OCI-M2 (cell line): Measurements from ENCODE around the gene NOTCH1.

Experiments
- DNase-seq: peaks from one replicate; lab custom pipeline; 2025; ENCODE audit not compliant: unreplicated experiment; lab: John Stamatoyannopoulos, UW

The NOTCH1 gene

GRCh38 chr9:136518623-136519022, 27.2 kb downstream of the NOTCH1 start:
- no peak for DNase-seq

- no peak for DNase-seq
These were observed 27.9 kb downstream of the NOTCH1 start for GRCh38 chr9:136517950-136518349.

GRCh38 chr9:136517012-136517743, 28.7 kb downstream of the NOTCH1 start:
- no peak for DNase-seq

GRCh38 chr9:136516191-136516654, 29.6 kb downstream of the NOTCH1 start:
- no peak for DNase-seq

GRCh38 chr9:136515276-136515675, 30.6 kb downstream of the NOTCH1 start:
- no peak for DNase-seq

- DNase-seq: no peak
These were observed 31.7 kb downstream of the NOTCH1 start for GRCh38 chr9:136514022-136514714.

- DNase-seq: no peak
These were observed 32.7 kb downstream of the NOTCH1 start for GRCh38 chr9:136513191-136513590.

GRCh38 chr9:136512651-136513071, 33.2 kb downstream of the NOTCH1 start:
- no peak for DNase-seq

- no peak for DNase-seq
These were observed 33.9 kb downstream of the NOTCH1 start for GRCh38 chr9:136511670-136512592.

- DNase-seq: no peak
These were observed 34.6 kb downstream of the NOTCH1 start for GRCh38 chr9:136511144-136511669.

GRCh38 chr9:136510561-136510960, 35.3 kb downstream of the NOTCH1 start:
- DNase-seq: no peak

- DNase-seq: no peak
These were observed 36.3 kb downstream of the NOTCH1 start for GRCh38 chr9:136509549-136509948.

GRCh38 chr9:136508729-136509500, 36.9 kb downstream of the NOTCH1 start:
- DNase-seq: no peak

GRCh38 chr9:136507992-136508375, 37.9 kb downstream of the NOTCH1 start:
- DNase-seq: no peak

- DNase-seq: no peak
These were observed 38.4 kb downstream of the NOTCH1 start for GRCh38 chr9:136507221-136507991.

GRCh38 chr9:136506425-136506824, 39.4 kb downstream of the NOTCH1 start:
- DNase-seq: no peak

GRCh38 chr9:136505406-136506403, 40.1 kb downstream of the NOTCH1 start:
- DNase-seq: no peak
